Measurements from ENCODE around the gene TRAPPC14.

Gene TRAPPC14

GRCh38 chr7:100128637-100128963, 29.9 kb downstream of the TRAPPC14 start:
- TF ChIP-seq CTCF (IDR thresholded peaks at IDR 0.05; ENCODE audit: borderline replicate concordance, control extremely low read depth, extremely low read depth, insufficient read depth, missing control alignments) = no peak
- in situ Hi-C loops (cut with MboI; ENCODE audit: low sequenced_read_pairs, unreplicated experiment) = no loop called here
- no peak for DNase-seq (ENCODE audit: low spot score)

GRCh38 chr7:100127866-100128636, 30.5 kb downstream of the TRAPPC14 start:
- in situ Hi-C loops (cut with MboI; ENCODE audit: low sequenced_read_pairs, unreplicated experiment) = no loop called here
- DNase-seq (ENCODE audit: low spot score) = no peak

GRCh38 chr7:100126931-100127865, 31.3 kb downstream of the TRAPPC14 start, which contains the start of gene MBLAC1:
MBLAC1 (plus strand) TSS chr7:100126967; CDS start chr7:100127396, 429 bp downstream.
- peak; percentile 93 for DNase-seq (ENCODE audit: low spot score)
- in situ Hi-C loops (cut with MboI; ENCODE audit: low sequenced_read_pairs, unreplicated experiment) = no loop called here
- no peak for TF ChIP-seq CTCF (IDR thresholded peaks at IDR 0.05; ENCODE audit: borderline replicate concordance, control extremely low read depth, extremely low read depth, insufficient read depth, missing control alignments)

More at GRCh38 chr7:100127866-100128636, 30.5 kb downstream of the TRAPPC14 start:
- TF ChIP-seq CTCF (IDR thresholded peaks at IDR 0.05; ENCODE audit: borderline replicate concordance, control extremely low read depth, extremely low read depth, insufficient read depth, missing control alignments) = no peak

- in situ Hi-C loops (cut with MboI; ENCODE audit: low sequenced_read_pairs, unreplicated experiment) = no loop called here
- no peak for TF ChIP-seq CTCF (IDR thresholded peaks at IDR 0.05; ENCODE audit: borderline replicate concordance, control extremely low read depth, extremely low read depth, insufficient read depth, missing control alignments)
- no peak for DNase-seq (ENCODE audit: low spot score)
Observed at GRCh38 chr7:100126239-100126930, 32.1 kb downstream of the TRAPPC14 start.

GRCh38 chr7:100124301-100125230, 34.0 kb downstream of the TRAPPC14 start:
- no peak for TF ChIP-seq CTCF (IDR thresholded peaks at IDR 0.05; ENCODE audit: borderline replicate concordance, control extremely low read depth, extremely low read depth, insufficient read depth, missing control alignments)
- in situ Hi-C loops (cut with MboI; ENCODE audit: low sequenced_read_pairs, unreplicated experiment) = no loop called here
- no peak for DNase-seq (ENCODE audit: low spot score)
